GM19240 (cell line): ENCODE measurements around the gene TRMT1.

Experiments
- DNase-seq: peaks from one replicate; pipeline ENCODE4 v3.0.0; 2011; ENCODE audit warnings: low spot score; ENCODE audit not compliant: insufficient read length

TRMT1 gene

GRCh38 chr19:13127051-13127450, 10.5 kb upstream of the TRMT1 start:
- no peak for DNase-seq

- no peak for DNase-seq
Measured at GRCh38 chr19:13122980-13123957, 6.7 kb upstream of the TRMT1 start.

- no peak for DNase-seq
Measured at GRCh38 chr19:13122275-13122878, 5.8 kb upstream of the TRMT1 start.

GRCh38 chr19:13121551-13122274, 5.2 kb upstream of the TRMT1 start:
- no peak for DNase-seq

- DNase-seq, result no peak
Measured at GRCh38 chr19:13120817-13121216, 4.3 kb upstream of the TRMT1 start.

- no peak for DNase-seq
Measured at GRCh38 chr19:13120031-13120430, 3.5 kb upstream of the TRMT1 start.

- no peak for DNase-seq
Measured at GRCh38 chr19:13119627-13120026, 3.1 kb upstream of the TRMT1 start.

- DNase-seq, result no peak
Measured at GRCh38 chr19:13118424-13119193, 2.1 kb upstream of the TRMT1 start.

- DNase-seq, result peak; percentile 94
Measured at GRCh38 chr19:13117772-13118423, 1.4 kb upstream of the TRMT1 start, which contains the start of gene NACC1. NACC1 (plus strand) TSS chr19:13118264; CDS start chr19:13135208, 16,944 bp downstream.

- no peak for DNase-seq
Measured at GRCh38 chr19:13117176-13117771, 734 bp upstream of the TRMT1 start.

GRCh38 chr19:13115936-13116281, 631 bp downstream of the TRMT1 start:
- DNase-seq, result no peak

GRCh38 chr19:13112555-13112954, 4.0 kb downstream of the TRMT1 start:
- no peak for DNase-seq

GRCh38 chr19:13110099-13110610, 6.4 kb downstream of the TRMT1 start:
- DNase-seq, result no peak

- DNase-seq, result no peak
Measured at GRCh38 chr19:13109361-13110098, 7.0 kb downstream of the TRMT1 start.

GRCh38 chr19:13104848-13105711, 11.5 kb downstream of the TRMT1 start:
- no peak for DNase-seq

- no peak for DNase-seq
Measured at GRCh38 chr19:13104360-13104847, 12.1 kb downstream of the TRMT1 start.

- DNase-seq, result no peak
Measured at GRCh38 chr19:13103581-13104359, 12.8 kb downstream of the TRMT1 start.
